Sigmoid colon (tissue), 4 donors: ENCODE results near the gene APBA1.

Experiments used
- CTCF ChIP-seq, 4 experiments: fragments of 450-650 bp in 3 of 4; fragments of 200-600 bp in 1 of 4; IDR thresholded peaks; one replicate each; pipeline ENCODE4 v1.5.1; 2016 to 2019; ENCODE audit warnings: antibody characterized with exemption in 4 of 4, mild to moderate bottlenecking in 3 of 4, moderate library complexity in 2 of 4
- EP300 ChIP-seq, 4 donors: sonication (generic); formaldehyde crosslinking; IDR thresholded peaks; one replicate each; pipeline ENCODE4 v1.6.1; 2017; ENCODE audit warnings: antibody characterized with exemption in 4 of 4
- POLR2A ChIP-seq, 2 donors: fragments of 450-650 bp; IDR thresholded peaks; one replicate each; pipeline ENCODE4 v1.6.1; 2016; ENCODE audit warnings: antibody characterized with exemption in 2 of 2, mild to moderate bottlenecking in 2 of 2, moderate library complexity in 2 of 2

DNA sequence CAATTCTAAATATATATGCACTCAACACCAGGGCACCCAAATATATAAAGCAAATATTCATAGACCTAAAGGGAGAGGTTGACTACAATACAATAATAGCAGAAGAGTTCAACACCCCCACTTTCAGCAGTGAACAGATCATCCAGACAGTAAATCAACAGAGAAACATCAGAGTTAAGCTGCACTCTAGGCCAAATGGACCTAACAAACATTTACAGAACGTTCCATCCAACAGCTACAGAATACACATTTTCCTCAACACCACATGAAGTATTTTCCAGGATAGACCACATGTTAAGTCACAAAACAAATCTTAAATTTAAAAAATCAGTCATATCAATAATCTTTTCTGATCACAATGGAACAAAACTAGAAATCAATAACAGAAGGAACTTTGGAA lies 18.9 kb downstream of the APBA1 start:
- TF ChIP-seq CTCF (IDR thresholded peaks at IDR 0.05) = no peak
- TF ChIP-seq EP300 (IDR thresholded peaks at IDR 0.05) = no peak
- TF ChIP-seq POLR2A (IDR thresholded peaks at IDR 0.05) = no peak
